Astrocyte (in vitro differentiated cells and primary cell): ENCODE data around the gene POMGNT1. TPM values are rescaled to one million over a fixed set of nuclear protein-coding genes. Genes with fewer than 3 reads are reported as not detected.

Experiments
- DNase-seq: peaks from one replicate; pipeline ENCODE4 v3.0.0-alpha.2; 2010; ENCODE audit warnings: low read depth
- FAIRE-seq: peaks from 2 replicates; lab custom pipeline; 2011; peaks lifted over from hg19 to GRCh38; lab: Jason Lieb, UNC
- H2AFZ ChIP-seq: 2 replicates; pipeline ENCODE4 v1.6.0; 2012; ENCODE audit warnings: low read depth, low read length, inconsistent platforms
- H3K27ac ChIP-seq: 2 replicates; pipeline ENCODE4 v1.5.1; 2011; ENCODE audit warnings: low read depth, low read length, inconsistent platforms
- H3K27me3 ChIP-seq: 2 replicates; pipeline ENCODE4 v1.6.0; 2011; ENCODE audit warnings: low read length, inconsistent platforms; ENCODE audit not compliant: insufficient read depth
- H3K36me3 ChIP-seq: 2 replicates; pipeline ENCODE4 v1.5.1; 2011; ENCODE audit warnings: low read length, inconsistent platforms; ENCODE audit not compliant: insufficient read depth
- H3K4me1 ChIP-seq: 2 replicates; pipeline ENCODE4 v1.5.1; 2011; ENCODE audit warnings: low read length, inconsistent platforms; ENCODE audit not compliant: insufficient read depth
- H3K4me2 ChIP-seq: 2 replicates; pipeline ENCODE4 v1.6.0; 2012; ENCODE audit warnings: low read length, inconsistent platforms
- H3K4me3 ChIP-seq: 2 replicates; pipeline ENCODE4 v1.5.1; 2011; ENCODE audit warnings: low read depth, mild to moderate bottlenecking, low read length, inconsistent platforms; ENCODE audit not compliant: insufficient read depth
- H3K79me2 ChIP-seq: 2 replicates; pipeline ENCODE4 v1.6.0; 2012; ENCODE audit warnings: mild to moderate bottlenecking, low read length, inconsistent platforms; ENCODE audit not compliant: insufficient read depth
- H3K9ac ChIP-seq: 2 replicates; pipeline ENCODE4 v1.6.0; 2012; ENCODE audit warnings: mild to moderate bottlenecking, low read length, inconsistent platforms
- H3K9me3 ChIP-seq: 2 replicates; pipeline ENCODE4 v1.5.1; 2012; ENCODE audit warnings: low read depth, mild to moderate bottlenecking, low read length, inconsistent platforms; ENCODE audit not compliant: insufficient read depth
- H4K20me1 ChIP-seq: 2 replicates; pipeline ENCODE4 v1.6.0; 2012; ENCODE audit warnings: low read length, inconsistent platforms; ENCODE audit not compliant: insufficient read depth
- H3K27ac Mint-ChIP-seq: one replicate; pipeline ENCODE4 v1.8.0; 2021; ENCODE audit warnings: mild to moderate bottlenecking, mixed read lengths; ENCODE audit not compliant: unreplicated experiment
- H3K27me3 Mint-ChIP-seq: one replicate; pipeline ENCODE4 v1.8.0; 2021; ENCODE audit warnings: low read depth, mixed read lengths; ENCODE audit not compliant: unreplicated experiment
- H3K36me3 Mint-ChIP-seq: one replicate; pipeline ENCODE4 v1.8.0; 2021; ENCODE audit warnings: low read depth, mixed read lengths; ENCODE audit not compliant: unreplicated experiment
- H3K4me1 Mint-ChIP-seq: one replicate; pipeline ENCODE4 v1.8.0; 2021; ENCODE audit warnings: low read depth, mixed read lengths; ENCODE audit not compliant: unreplicated experiment
- H3K4me3 Mint-ChIP-seq: one replicate; pipeline ENCODE4 v1.8.0; 2021; ENCODE audit warnings: mild to moderate bottlenecking, moderate library complexity, mixed read lengths; ENCODE audit not compliant: unreplicated experiment
- H3K9me3 Mint-ChIP-seq: one replicate; pipeline ENCODE4 v1.8.0; 2021; ENCODE audit warnings: mild to moderate bottlenecking, mixed read lengths; ENCODE audit not compliant: unreplicated experiment
- CTCF ChIP-seq: IDR thresholded peaks from 2 replicates; pipeline ENCODE4 v1.5.1; 2011; ENCODE audit warnings: low read depth, mild to moderate bottlenecking, inconsistent platforms, low read length, moderate library complexity; ENCODE audit not compliant: insufficient read depth
- EZH2 ChIP-seq: IDR thresholded peaks from 2 replicates; pipeline ENCODE4 v1.6.1; 2012; ENCODE audit warnings: mild to moderate bottlenecking, low read length, inconsistent platforms; ENCODE audit not compliant: insufficient read depth
- total RNA-seq: library from RNA; stranded (reverse); gene quantifications from 2 replicates; pipeline ENCODE4 v1.2.1, GENCODE V29; 2021

Gene POMGNT1
- total RNA-seq, 1 donor from 2014 or later = 55.1 TPM

GRCh38 chr1:46153228-46153627 is 45.0 kb downstream of the POMGNT1 start:
- no peaks in the 10 kb centered on the region for H3K36me3 ChIP-seq
- no peak for FAIRE-seq
- no peaks in the 10 kb centered on the region for H3K9me3 ChIP-seq
- H3K36me3 Mint-ChIP-seq = no peaks in the 10 kb centered on the region
- no peaks in the 10 kb centered on the region for H3K27me3 ChIP-seq
- no peak overlapping the region for H3K4me3 ChIP-seq
- no peaks in the 10 kb centered on the region for H4K20me1 ChIP-seq
- H3K27me3 Mint-ChIP-seq = no peaks in the 10 kb centered on the region
- DNase-seq = no peak
- H3K4me3 Mint-ChIP-seq = no peak overlapping the region
- no peak overlapping the region for H2AFZ ChIP-seq
- H3K4me1 ChIP-seq = peaks cover 9% of the 10 kb centered on the region
- TF ChIP-seq EZH2 (no peak), CTCF (no peak)
- H3K27ac ChIP-seq = no peak overlapping the region
- H3K27ac Mint-ChIP-seq = peak overlapping the region; percentile 83
- H3K79me2 ChIP-seq = no peaks in the 10 kb centered on the region
- no peak overlapping the region for H3K9ac ChIP-seq
- H3K9me3 Mint-ChIP-seq = peaks cover 2% of the 10 kb centered on the region
- peaks cover 34% of the 10 kb centered on the region for H3K4me1 Mint-ChIP-seq
- H3K4me2 ChIP-seq = no peak overlapping the region

- peak overlapping the region; percentile 41 for H3K4me3 Mint-ChIP-seq
- H3K27ac ChIP-seq = no peak overlapping the region
- TF ChIP-seq CTCF (no peak), EZH2 (no peak)
- H3K27ac Mint-ChIP-seq = peak overlapping the region; percentile 76
- no peaks in the 10 kb centered on the region for H3K36me3 Mint-ChIP-seq
- H3K4me2 ChIP-seq = peak overlapping the region; percentile 34
- DNase-seq (peak; percentile 92), FAIRE-seq (peak; percentile 49)
- no peaks in the 10 kb centered on the region for H3K9me3 ChIP-seq
- peaks cover 9% of the 10 kb centered on the region for H3K4me1 ChIP-seq
- H3K27me3 Mint-ChIP-seq = no peaks in the 10 kb centered on the region
- H3K36me3 ChIP-seq = no peaks in the 10 kb centered on the region
- no peak overlapping the region for H3K9ac ChIP-seq
- no peaks in the 10 kb centered on the region for H3K79me2 ChIP-seq
- H3K9me3 Mint-ChIP-seq = peaks cover 3% of the 10 kb centered on the region
- no peaks in the 10 kb centered on the region for H4K20me1 ChIP-seq
- H2AFZ ChIP-seq = no peak overlapping the region
- H3K4me1 Mint-ChIP-seq = peaks cover 34% of the 10 kb centered on the region
- H3K27me3 ChIP-seq = no peaks in the 10 kb centered on the region
- no peak overlapping the region for H3K4me3 ChIP-seq
These were observed 46.2 kb downstream of the POMGNT1 start for GRCh38 chr1:46152016-46152415.

DNA sequence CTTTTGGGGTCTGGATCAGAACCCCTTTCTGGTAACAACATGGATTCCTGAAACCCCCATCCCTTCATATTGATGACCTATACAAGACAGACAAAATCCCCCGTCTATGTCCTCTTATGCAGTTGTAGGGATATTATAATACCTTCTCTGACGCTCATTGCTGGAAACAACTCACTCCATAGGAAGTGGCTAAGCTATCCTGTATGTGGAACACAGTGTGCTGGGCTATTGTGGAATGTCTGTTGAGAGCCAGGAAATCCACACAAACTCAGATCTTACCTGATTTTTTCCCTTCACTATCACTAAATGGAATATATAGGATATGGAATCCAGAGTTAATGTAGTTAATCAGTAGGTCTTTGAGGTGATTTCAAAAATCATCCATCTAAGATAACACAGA is 48.1 kb downstream of the POMGNT1 start:
- no peak overlapping the region for H3K27ac Mint-ChIP-seq
- no peak overlapping the region for H3K9ac ChIP-seq
- peaks cover 2% of the 10 kb centered on the region for H3K27me3 ChIP-seq
- H3K79me2 ChIP-seq = no peaks in the 10 kb centered on the region
- no peaks in the 10 kb centered on the region for H3K36me3 Mint-ChIP-seq
- no peak overlapping the region for H2AFZ ChIP-seq
- H3K4me3 ChIP-seq = no peak overlapping the region
- H3K4me2 ChIP-seq = no peak overlapping the region
- peaks cover 9% of the 10 kb centered on the region for H3K4me1 ChIP-seq
- TF ChIP-seq EZH2 (no peak), CTCF (no peak)
- no peak overlapping the region for H3K27ac ChIP-seq
- no peaks in the 10 kb centered on the region for H3K9me3 ChIP-seq
- FAIRE-seq = no peak
- no peak for DNase-seq
- H3K4me1 Mint-ChIP-seq = peaks cover 34% of the 10 kb centered on the region
- H3K4me3 Mint-ChIP-seq = no peak overlapping the region
- no peaks in the 10 kb centered on the region for H3K36me3 ChIP-seq
- H4K20me1 ChIP-seq = no peaks in the 10 kb centered on the region
- peaks cover 2% of the 10 kb centered on the region for H3K27me3 Mint-ChIP-seq
- H3K9me3 Mint-ChIP-seq = peaks cover 3% of the 10 kb centered on the region
